Fibroblast of mammary gland (primary cell): Measurements from ENCODE around the gene PRPSAP1.

Source experiments
- DNase-seq: peaks from one replicate; pipeline ENCODE4 v3.0.0-alpha.2; 2010; ENCODE audit warnings: low read depth
- H3K4me3 ChIP-seq: 2 replicates; pipeline ENCODE4 v1.5.1; 2011; ENCODE audit warnings: low read depth, mild to moderate bottlenecking, low read length, moderate library complexity; ENCODE audit not compliant: control insufficient read depth
- TF ChIP-seq, protein P1 (sequence below): conservative IDR thresholded peaks from 2 replicates; pipeline ENCODE4 v1.5.1; 2011; ENCODE audit warnings: low read depth, low read length, inconsistent platforms; ENCODE audit not compliant: control insufficient read depth, insufficient read depth

Gene PRPSAP1

DNA sequence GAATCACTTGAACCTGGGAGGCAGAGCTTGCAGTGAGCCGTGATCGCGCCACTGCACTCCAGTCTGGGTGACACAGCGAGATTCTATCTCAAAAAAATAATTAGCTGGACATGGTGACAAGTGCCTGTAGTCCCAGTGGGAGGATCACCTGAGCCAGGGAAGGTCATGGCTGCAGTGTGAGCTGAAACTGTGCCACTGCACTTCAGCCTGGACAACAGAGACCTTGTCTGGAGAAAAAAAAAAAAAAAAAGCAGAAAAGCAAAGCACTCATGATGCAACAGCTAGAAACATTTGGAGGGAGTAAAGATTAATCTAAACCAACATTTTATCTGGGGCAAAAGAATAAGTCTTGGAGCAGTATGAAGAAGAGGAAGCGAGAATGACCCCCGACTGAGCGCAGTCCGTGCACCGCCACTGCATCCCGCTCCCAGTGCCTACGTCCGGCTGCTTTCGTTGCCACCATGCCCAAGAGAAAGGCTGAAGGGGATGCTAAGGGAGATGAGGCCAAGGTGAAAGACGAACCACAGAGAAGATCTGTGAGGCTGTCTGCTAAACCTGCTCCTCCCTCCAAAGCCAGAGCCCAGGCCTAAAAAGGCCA is 8.2 kb downstream of the PRPSAP1 start:
- DNase-seq, result no peak
- TF ChIP-seq, protein P1, sequence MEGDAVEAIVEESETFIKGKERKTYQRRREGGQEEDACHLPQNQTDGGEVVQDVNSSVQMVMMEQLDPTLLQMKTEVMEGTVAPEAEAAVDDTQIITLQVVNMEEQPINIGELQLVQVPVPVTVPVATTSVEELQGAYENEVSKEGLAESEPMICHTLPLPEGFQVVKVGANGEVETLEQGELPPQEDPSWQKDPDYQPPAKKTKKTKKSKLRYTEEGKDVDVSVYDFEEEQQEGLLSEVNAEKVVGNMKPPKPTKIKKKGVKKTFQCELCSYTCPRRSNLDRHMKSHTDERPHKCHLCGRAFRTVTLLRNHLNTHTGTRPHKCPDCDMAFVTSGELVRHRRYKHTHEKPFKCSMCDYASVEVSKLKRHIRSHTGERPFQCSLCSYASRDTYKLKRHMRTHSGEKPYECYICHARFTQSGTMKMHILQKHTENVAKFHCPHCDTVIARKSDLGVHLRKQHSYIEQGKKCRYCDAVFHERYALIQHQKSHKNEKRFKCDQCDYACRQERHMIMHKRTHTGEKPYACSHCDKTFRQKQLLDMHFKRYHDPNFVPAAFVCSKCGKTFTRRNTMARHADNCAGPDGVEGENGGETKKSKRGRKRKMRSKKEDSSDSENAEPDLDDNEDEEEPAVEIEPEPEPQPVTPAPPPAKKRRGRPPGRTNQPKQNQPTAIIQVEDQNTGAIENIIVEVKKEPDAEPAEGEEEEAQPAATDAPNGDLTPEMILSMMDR, result no peak
- H3K4me3 ChIP-seq, result no peak overlapping the region

DNA sequence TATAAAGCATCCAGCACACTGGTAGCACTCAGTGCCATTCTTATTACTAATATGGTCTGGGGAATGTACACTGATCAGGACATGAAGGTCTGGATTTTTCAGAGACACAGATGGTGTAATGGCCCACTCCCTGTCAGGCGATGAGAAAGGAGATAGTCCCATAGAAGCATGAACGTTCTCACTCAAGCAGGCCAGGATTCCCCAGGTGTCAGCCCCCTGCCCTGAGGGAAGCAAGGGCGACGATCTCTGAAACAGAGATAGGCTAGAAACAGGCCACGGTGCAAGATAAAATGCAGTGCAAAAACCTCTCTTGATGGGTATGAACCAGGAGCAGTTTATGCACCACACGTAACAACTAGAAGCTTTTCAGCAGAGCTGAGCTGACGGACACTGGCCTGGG is 10.6 kb downstream of the PRPSAP1 start:
- no peak overlapping the region for H3K4me3 ChIP-seq
- TF ChIP-seq, protein P1, result no peak
- DNase-seq, result no peak

DNA sequence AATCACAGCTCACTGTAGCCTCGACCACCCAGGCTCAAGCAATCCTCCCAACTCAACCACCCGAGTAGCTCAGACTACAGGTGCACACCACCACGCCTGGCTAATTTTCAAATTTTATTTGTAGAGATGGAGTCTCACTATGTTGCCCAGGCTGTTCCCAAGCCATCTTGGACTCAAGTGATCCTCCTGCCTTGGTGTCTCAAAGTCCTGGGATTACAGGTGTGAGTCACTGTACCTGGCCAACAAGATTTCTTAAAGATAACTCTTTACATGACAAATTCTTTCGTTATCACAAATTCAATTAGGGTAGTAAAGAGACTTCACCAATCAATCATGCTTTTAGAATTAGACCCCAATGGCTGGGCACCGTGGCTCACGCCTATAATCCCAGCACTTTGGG is 12.4 kb downstream of the PRPSAP1 start:
- TF ChIP-seq, protein P1, result no peak
- no peak overlapping the region for H3K4me3 ChIP-seq
- DNase-seq, result no peak

DNA sequence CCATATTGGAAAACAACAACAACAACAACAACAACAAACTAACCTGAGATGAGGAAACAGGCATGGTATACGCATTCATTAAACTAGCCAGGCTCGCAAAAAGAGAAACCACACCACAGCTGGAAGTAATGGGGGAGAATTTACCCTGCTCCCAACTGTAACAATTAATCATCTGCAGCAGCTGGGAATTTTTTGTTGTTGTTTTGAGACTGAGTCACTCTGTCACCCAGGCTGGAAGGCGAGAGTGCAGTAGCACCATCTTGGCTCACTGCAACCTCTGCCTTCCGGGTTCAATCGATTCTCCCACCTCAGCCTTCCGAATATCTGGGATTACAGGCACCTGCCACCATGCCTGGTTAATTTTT is 16.3 kb downstream of the PRPSAP1 start:
- no peak overlapping the region for H3K4me3 ChIP-seq
- peak; percentile 39 for DNase-seq
- TF ChIP-seq, protein P1, result no peak

DNA sequence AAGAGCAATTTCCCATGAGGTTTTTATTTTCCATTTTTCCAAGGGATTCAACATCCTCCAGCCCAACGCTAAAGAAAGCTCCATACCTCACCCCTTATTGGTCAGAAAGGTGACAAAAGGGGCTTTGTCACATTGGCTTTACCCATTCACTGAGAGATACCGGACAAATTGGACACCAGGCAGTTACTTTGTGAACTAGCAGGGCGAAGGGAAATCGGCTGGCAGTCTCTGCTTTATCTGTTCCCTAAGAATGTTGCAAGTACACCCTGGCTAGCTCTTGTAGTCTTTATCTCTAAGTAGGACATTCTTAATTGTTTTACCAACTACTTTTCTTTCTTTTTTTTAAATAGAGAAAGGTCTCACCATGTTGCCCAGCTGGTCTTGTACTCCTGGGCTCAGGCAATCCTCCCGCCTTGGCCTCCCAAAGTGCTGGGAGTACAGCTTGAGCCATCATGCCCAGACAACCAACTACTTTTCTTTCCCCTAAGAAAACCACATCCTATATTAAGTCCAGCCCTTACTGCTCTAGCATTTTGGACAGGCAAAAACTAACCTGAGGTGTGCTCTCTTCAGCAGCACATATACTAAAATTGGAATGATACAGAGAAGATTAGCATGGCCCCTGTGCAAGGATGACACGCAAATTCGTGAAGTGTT is 16.8 kb downstream of the PRPSAP1 start:
- no peak overlapping the region for H3K4me3 ChIP-seq
- TF ChIP-seq, protein P1, result no peak
- DNase-seq, result no peak

DNA sequence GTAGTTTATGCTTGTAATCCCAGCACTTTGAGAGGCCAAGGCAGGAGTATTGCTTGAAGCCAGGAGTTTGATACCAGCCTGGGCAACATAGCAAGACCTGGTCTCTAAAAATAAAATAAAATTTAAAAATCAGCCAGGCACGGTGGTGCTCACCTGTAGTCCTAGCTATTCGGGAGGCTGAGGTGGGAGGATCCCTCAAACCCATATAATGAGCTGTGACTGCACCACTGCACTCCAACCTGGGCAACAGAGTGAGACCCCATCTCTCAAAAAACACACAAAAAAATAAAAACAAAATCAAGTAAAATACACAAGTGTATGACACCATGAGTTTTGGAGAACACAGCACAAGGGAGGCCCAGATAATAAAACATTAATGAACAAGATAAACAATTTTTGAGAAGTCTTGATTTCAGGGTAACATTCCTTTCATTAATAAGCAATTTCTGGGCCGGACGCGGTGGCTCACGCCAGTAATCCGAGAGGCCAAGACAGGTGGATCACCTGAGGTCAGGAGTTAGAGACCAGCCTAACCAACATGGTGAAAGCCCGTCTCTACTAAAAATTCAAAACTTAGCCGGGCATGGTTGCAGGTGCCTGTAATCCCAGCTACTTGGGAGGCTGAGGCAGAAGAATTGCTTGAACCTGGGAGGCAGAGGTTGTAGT is 17.9 kb downstream of the PRPSAP1 start:
- no peak overlapping the region for H3K4me3 ChIP-seq
- TF ChIP-seq, protein P1, result no peak
- no peak for DNase-seq
